HG03575 (cell line): ENCODE data around the gene GALNT18.

Source experiments
- ATAC-seq: cut with Tn5 transposase; IDR thresholded peaks from one replicate; pipeline ENCODE4 v1.9.1; 2021; ENCODE audit not compliant: unreplicated experiment, insufficient number of reproducible peaks, low FRiP score; ENCODE audit errors: extremely low read depth

The GALNT18 gene

DNA sequence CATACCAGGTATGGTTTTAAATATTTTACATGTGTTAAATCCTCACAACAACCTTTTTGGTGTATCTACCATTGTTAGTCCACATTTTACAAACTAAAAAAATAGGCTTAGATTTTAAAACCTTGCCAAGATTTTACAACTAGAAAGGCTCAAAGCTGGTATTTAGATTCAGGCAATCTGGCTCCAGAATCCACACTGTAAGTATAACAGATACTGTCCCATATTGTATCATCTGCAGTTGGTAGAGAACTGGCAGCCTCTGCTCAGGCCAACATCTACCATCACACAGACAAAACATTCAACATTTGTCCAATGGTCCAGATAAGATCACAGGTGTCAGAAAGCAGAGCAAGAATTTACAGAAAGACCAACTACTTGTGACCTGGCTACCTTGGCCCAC is 299.7 kb downstream of the GALNT18 start:
- ATAC-seq = no peak

DNA sequence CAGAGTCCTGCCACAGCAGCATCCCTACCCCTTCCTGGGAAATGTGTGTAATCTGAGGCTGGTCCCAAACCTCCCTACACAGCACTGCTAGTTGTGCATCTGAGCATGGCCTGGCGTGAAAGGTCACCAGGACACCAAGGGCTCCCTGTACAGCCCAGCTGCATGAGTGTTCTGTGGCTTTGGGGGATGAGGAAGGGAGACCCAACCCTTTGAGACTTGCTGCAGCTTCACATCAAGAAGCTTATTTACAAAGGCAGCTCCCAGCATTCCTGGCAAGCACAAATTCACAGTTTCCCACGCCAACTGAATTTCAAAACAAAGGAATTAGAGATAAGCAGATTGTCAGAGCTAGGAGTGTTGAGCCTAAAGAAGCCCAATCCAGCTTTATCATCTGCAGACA is 301.0 kb downstream of the GALNT18 start:
- no peak for ATAC-seq

DNA sequence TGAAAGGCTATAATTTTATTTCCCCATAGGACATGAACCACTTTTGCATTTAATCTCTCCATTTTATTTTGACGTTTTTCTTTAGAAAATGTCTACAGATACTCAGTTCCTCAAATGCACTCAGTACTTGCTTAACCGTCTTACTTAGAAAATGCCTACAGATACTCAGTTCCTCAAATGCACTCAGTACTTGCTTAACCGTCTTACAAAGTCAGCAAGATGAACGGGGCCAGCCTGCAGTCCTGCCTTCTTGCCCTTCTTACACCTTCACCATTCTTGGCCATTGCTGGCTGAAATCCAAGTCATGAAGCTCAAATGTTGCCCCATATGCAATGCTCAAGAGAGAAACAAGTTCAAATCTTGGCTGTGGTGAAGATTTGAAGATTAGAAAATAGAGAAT is 302.8 kb downstream of the GALNT18 start:
- ATAC-seq = no peak

DNA sequence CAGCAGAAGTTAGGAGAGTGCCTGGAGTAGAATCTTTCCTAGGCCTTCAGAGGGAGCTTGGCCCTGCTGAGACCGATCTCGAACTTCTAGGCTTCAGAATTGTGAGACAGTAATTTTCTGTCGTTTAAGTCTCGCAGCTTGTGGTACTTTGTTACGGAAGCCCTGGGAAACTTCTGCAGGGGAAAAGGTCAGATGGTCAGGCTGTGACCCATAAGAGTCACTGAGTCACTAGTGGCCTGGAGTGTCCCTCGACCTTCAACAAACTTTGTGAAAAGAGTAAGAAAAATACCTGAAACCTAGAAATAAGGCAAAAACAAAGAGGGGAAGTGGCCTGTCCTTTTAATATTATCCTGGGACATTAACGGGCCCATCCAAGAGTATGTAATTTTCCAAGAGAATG is 303.3 kb downstream of the GALNT18 start:
- ATAC-seq = no peak

DNA sequence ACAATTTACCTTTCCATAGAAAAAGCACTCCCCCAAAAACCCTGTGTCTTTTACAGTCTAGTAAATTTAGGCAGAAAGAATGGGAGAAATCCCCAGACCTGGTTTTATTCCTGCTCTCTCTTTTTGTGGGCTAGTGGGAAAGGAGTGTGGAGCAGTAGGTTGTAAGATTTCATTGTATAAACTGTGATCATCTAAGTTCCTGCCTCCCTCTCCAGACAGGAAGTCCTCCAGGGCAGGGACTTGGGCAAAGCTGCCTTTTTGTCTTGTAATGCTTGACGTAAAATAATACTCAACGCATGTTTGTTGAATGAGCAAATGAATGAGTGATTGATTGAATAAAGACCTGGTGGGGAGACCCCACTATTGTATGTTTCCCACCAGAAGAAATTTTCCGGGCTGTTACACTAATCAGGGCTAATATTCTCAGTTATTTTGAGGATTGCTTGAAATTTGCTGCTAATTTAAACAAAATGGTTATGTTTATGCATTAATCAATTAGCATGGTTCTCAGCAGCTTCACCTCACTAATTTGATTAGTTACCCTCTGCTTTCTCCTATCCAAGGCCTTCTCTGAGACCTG is 305.1 kb downstream of the GALNT18 start:
- ATAC-seq = no peak

DNA sequence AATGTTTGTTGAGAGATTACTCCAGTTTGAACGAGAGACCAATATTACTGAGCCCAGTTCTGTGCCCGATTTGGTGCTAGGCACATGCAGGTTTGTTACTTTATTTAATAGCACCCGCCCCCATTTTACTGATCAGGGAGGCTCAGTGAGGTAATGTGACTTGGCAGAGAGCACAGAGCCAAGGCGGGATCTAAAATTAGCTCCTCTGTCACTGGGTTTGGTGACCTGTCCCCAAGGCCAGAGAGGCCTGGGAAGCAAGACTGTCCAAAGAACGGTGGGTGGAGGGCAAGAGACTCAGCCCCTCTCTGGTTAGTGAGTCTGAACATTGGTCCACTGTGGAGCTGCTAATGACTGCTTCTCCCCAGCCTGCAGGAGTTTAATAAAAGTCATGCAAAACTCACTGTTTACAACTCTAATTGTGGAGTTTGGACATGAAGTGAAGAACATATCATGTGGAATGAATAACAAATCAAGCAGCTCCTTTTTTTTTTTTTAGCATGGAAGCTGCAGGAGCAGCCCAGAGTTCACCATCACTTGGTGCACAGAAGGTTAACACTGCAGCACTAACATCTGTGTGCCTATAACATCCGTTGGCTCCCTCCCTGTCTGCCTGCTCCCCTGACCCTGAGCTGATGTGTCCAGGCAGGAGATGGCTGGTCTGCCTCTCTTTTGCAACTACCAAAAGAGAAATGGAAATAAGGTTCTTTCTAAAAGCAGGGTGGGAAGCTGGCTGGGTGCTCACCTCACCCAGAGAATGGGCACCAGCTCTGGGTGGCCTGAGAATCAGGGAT is 307.7 kb downstream of the GALNT18 start:
- ATAC-seq = no peak

DNA sequence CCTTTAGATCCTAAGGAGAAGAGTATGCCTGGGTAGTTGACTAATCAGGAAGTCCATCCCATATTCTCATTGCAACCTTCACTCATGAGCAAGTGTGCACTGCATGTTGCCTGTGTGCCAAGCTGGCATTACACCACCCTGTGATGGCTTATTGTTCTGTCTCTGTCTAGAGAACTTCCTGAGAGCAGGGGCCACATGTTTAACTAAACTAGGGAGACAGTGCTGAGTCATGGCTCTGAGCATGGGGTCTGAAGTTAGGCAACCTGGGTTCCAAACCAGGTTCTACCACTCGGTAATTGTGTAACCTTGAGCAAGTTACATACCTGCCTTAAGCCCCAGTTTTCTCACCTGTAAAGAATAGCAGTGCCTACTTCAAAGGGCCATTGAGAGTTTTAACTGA is 308.4 kb downstream of the GALNT18 start:
- no peak for ATAC-seq

DNA sequence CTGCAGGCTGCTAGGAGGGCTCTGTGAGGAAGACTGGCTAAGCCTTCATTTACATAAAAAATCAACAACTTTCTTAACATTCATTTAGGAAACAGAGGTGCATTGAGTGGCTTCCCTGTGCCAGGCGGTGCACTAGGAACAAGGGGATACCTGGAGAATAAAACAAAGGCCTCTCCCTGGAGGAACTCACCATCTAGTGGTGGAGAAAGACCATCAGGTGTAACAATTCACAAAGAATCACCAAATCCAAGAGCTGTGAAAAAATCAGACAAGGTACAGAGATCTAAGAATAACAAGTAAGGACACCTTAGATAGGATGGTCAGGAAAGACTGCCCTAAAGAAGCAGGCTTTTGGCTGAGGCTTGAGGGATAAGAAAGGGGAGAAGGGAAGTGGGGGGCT is 309.1 kb downstream of the GALNT18 start:
- ATAC-seq = no peak

DNA sequence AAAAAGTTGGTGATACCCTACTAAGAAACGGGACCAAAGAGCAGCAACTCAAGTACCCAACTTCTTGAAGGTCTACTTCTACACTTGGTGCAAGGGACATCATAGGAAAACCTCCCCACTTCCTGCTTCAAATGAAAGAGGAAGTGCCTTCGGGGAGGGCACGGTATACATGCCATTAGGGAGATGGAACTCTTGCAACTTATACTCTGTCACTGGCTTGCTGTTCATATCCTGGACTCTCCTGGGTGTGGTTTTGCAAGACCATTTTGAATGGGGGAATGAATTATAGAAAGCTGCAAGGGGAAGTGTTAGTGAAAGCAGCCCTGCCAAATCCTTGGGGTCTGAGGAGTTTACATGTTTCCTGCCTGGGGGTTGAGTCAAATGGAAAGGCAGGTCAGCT is 310.6 kb downstream of the GALNT18 start:
- ATAC-seq = no peak

DNA sequence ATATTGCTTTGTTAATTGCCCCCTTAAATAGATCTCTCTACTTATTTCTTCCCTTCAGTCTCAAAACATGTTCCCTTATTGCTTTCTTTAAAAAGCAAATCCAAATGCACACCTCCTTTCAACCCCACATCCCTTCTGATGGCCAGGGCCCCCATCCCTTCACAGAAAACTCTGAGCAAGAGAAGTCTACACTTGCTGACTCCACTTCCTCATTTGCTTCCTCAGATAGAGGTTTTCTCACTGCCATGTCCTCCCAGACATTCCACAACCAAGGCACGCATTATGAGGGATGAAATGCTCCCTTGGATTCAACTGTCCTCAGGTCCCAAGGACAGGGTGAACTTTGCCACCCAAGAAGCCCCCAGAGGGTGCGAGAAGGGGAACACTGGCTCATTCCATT is 311.9 kb downstream of the GALNT18 start:
- ATAC-seq = no peak

DNA sequence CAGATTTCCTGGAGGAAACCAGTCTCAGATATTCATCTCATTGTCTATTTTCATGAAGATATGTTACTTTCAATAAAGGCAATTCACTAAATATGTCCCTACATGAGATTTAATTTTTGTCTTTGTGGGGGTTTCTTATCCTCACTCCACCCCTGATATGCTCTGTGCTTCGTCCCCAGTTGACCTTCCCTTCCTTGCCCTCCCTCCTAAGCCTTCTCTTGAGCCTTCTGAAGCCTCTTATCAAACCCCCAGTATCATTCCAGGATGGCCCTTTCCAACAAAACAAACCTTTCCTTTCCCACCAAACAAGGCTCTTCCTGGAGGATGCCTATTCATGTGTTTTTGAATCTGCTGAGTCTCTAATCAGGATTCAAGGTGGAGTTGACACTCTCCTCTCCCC is 313.6 kb downstream of the GALNT18 start:
- ATAC-seq = no peak

DNA sequence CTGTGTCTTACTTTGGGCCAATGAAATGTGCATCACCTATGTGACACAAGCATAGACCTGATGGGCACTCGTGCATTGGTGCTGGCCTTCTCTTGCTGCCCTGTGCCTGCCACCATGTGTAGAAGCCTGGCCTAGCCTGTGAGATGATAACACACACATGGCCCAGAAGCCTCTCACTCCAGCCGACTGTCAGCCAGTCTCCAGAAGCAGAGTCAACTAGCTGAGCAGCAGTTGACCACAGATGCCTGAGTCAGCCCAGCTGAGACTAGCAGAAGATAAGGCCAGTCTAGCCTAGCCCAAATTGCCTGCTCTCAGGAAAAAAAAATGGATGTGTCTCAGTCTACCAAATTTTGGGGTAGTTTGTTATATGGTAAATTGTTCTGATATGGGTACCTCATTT is 314.9 kb downstream of the GALNT18 start:
- no peak for ATAC-seq

DNA sequence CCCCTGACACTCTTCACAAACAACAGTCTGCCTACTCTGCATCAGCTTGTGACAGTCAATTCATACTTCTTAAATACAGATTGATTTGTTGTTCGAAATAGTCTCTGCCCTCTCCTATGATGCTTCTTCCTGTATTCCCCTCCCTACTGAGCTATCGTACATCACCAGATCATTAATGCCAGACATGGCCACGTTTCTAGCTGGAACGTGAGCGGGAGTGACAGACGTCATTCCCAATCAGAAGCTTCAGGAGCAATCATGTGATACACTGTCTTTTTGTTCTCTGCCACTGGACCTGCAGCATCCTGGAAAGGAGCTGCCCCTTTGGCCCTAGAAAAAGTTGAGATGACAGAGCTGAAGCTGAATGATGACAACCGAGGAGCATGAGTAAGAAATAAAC is 317.3 kb downstream of the GALNT18 start:
- ATAC-seq = no peak

DNA sequence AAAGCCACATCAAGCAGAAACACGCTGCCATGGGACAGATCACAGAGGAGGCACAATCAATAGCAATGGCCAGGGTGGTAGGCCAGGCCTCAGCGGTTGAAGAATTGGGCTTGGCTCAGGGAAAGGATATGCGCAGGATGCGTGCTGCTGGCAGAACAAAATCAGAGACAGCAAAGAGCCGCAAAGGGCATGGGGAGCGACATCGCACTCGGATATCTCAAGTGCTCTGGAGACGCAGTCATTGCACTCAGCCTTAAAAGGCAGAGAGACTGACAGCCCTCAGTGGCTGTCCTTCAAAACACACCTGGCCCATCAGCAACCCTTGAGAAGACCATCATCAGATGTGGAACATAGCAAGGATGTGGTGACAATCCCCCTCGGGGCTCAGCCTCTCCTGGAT is 319.2 kb downstream of the GALNT18 start:
- no peak for ATAC-seq

DNA sequence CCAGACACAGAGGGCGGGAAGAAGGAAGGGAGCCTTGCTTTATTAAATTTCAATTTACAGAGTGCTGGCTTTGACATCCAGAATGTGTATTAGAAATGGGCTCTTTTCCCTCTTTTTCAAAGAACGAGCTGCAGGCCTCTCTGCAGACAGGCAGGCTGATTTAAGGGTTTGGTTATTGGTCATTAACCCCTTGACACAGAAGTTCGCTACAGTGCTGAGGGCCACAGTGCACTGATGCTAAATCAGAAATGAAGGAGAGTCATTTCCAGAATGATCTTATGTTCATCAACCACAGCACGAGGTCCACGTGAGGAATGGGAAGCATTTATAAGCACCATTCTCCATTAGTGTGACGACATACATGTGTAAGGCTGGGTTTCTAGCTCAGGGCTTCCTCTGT is 320.6 kb downstream of the GALNT18 start:
- ATAC-seq = no peak

DNA sequence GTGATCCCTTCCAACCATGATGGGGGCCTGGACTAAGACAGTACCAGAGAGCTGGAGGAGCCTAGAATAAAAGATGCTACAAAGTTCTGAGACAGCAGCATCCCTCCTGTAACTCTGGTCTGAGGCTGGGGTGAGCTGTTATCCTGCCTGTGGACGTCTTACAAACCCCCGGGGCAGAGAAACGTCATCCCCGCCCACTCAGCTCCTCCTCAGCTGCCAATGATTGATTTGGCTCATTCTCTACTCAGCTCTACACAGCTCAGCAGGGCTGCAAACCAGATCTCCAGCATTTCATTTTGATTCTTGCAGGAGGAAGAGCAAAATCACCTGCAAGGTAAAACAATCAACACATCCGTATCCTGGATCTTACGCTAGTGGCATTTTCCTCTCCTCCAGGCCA is 324.2 kb downstream of the GALNT18 start:
- ATAC-seq = no peak

DNA sequence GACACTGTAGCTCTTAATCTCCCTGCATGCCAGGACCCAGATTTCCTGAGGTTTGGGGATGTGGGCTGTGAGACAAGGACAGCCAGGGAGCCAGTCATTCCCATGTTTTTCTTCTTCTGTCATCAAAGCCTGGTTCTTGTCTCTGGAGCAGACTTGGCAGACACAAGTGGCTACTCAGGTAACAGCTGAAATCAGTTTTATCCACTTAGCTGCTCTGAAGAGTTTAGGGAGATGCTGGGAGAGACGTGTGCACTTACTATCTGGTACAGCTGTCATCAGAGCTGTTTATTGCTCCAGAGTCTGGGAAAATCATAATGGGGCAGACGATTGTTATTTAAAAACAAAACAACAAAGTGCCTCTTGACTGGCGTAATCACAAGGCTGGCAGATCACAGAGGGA is 325.4 kb downstream of the GALNT18 start:
- ATAC-seq = no peak

DNA sequence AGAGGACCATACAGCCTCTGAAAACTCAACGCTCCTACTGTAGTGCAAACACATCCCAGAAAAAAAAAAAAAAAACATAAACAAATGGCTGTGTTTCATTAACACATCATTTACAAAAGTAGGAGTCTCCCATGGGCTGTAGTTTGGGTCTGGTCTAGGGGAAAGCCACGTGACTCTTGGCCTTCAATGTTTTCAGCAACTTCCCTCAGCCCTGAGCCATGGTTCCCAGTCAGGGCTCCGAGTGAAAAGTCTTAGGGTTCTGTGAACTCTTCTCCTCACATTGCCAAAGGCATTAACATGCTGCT is 327.3 kb downstream of the GALNT18 start:
- no peak for ATAC-seq

DNA sequence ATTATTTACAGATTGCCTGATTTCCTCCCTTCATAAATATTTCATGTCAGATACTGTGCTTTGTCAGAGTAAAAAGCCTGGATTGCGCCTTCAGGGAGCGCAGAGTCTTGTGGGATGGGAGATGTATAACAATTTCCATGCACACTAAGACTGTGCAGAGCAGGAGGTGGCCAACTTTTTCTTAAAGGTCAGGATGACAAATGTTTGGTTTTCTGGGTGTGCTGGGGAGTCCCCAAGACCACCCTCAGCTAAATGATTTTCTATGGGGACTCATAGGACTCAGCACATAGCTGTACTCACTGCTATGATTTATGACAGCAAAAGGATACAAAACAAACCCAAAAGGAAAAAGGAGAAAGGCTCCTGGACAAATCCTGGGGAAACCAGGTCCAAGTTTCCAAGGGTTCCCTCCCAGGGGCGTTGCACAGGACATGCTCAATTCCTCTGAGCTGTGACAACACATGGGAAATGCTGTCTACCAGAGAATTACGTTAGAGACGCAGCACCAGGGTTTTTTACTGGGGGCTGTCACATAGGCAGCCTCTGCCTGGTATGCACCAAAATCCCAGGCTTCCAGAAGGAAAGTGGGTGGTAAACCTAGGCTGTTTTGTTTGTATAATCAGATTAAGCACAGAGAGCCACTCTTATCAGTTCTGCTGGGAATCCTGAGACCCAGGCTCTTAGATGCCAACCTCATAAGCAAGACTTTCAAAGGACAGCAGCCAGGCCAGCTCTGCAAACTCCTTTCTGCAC is 327.8 kb downstream of the GALNT18 start:
- ATAC-seq = no peak

DNA sequence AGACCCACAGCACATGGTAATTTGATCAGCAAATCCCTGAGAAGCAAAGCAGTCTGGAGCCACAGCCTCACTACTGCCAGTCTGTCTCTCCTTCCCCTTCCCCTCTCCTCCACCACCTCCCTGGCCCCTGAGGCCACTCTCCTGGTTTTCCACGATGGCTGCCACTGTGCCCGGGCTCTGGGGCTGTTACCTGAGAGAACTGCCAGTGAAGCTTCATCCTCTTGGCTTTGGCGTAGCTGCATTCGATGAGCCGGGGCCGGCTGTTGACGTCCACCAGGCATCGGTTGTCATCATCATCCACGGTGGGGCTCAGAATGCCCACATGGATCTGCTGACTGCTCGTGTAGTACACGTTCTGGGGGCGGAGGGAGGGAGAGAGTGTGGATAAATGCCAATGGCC is 329.0 kb downstream of the GALNT18 start:
- ATAC-seq = no peak
